Activated B cell treated with CpG ODN at 0.5 μM for 24 hours (primary cell): ENCODE measurements around the gene NIPBL. TPM values are rescaled to one million over a fixed set of nuclear protein-coding genes. Genes with fewer than 3 reads are reported as not detected.

ENCODE experiments used
- ATAC-seq: fragments of 200-7000 bp; cut with Tn5 transposase; one replicate; pipeline ENCODE4 v1.10.0; 2021; ENCODE audit warnings: low read depth, mild to moderate bottlenecking, moderate library complexity
- CTCF ChIA-PET: fragments of 350-600 bp; sonication (Branson Sonifier 250); formaldehyde crosslinking; loops from one replicate; lab custom pipeline; 2021; ENCODE audit warnings: antibody characterized with exemption; lab: Charles Lee
- POLR2A ChIA-PET: fragments of 350-600 bp; sonication (Branson Sonifier 250); formaldehyde crosslinking; loops from one replicate; lab custom pipeline; 2021; ENCODE audit warnings: antibody characterized with exemption; lab: Charles Lee
- DNase-seq: peaks from one replicate; pipeline ENCODE4 v3.0.0; 2022
- H3K27ac Mint-ChIP-seq: one replicate; pipeline ENCODE4 v1.8.0; 2020; ENCODE audit warnings: mixed read lengths
- H3K27me3 Mint-ChIP-seq: one replicate; pipeline ENCODE4 v1.8.0; 2021; ENCODE audit warnings: mixed read lengths
- H3K36me3 Mint-ChIP-seq: one replicate; pipeline ENCODE4 v1.8.0; 2021; ENCODE audit warnings: low read depth, mixed read lengths
- H3K4me1 Mint-ChIP-seq: one replicate; pipeline ENCODE4 v1.8.0; 2021; ENCODE audit warnings: mixed read lengths
- H3K4me3 Mint-ChIP-seq: one replicate; pipeline ENCODE4 v1.8.0; 2020; ENCODE audit warnings: mild to moderate bottlenecking, mixed read lengths
- H3K9me3 Mint-ChIP-seq: one replicate; pipeline ENCODE4 v1.8.0; 2020; ENCODE audit warnings: mixed read lengths
- CTCF ChIP-seq: fragments of 200-600 bp; IDR thresholded peaks from one replicate; pipeline ENCODE4 v1.8.0; 2022; ENCODE audit warnings: antibody characterized with exemption, mild to moderate bottlenecking
- intact Hi-C: fragments of 100-400 bp; cut with micrococcal nuclease; formaldehyde crosslinking; loops from one replicate; pipeline ENCODE4 v1.15.1; 2024
- total RNA-seq: library from RNA; stranded (reverse); gene quantifications from 2 replicates; pipeline ENCODE4 v1.2.3, GENCODE V29; 2022

NIPBL gene
- total RNA-seq, 1 donor from 2014 or later: 82.5 TPM

- TF ChIP-seq CTCF: no peak
- peak; percentile 69 for ATAC-seq
- peak overlapping the region; percentile 93 for H3K27ac Mint-ChIP-seq
- CTCF ChIA-PET: interaction anchor here (0.7 to 1.5 kb wide), 8 partner anchors 12 to 634 kb away, joined by 3 to 5 read pairs (median 3); partner anchors contain the start of gene NADK2
- H3K36me3 Mint-ChIP-seq: peaks cover 20% of the 10 kb centered on the region
- H3K4me3 Mint-ChIP-seq: peak overlapping the region; percentile 93
- intact Hi-C loops: loop anchor here (1.0 to 10.0 kb wide), 10 partner anchors 9 to 1949 kb away; partner anchors contain the start of genes DNAJC21, LMBRD2 and NUP155
- H3K27me3 Mint-ChIP-seq: no peaks in the 10 kb centered on the region
- POLR2A ChIA-PET: interaction anchor here (0.6 to 4.6 kb wide), 12 partner anchors 26 to 634 kb away, joined by 3 to 45 read pairs (median 4); partner anchors contain the start of genes NADK2 and NUP155
- H3K4me1 Mint-ChIP-seq: peaks cover 46% of the 10 kb centered on the region
- no peaks in the 10 kb centered on the region for H3K9me3 Mint-ChIP-seq
- DNase-seq: peak; percentile 75
Observed at GRCh38 chr5:36875790-36876298, 725 bp upstream of the NIPBL start.

GRCh38 chr5:36876965-36877666 lies 547 bp downstream of the NIPBL start:
- H3K9me3 Mint-ChIP-seq: no peaks in the 10 kb centered on the region
- ChIA-PET POLR2A (interaction anchor here (1.2 to 4.6 kb wide), 8 partner anchors 9 to 635 kb away, joined by 3 to 45 read pairs (median 6); partner anchors contain the start of genes NADK2 and NUP155), CTCF (interaction anchor here (1.1 kb wide), 1 partner anchor 70 kb away, joined by 3 read pairs; no protein-coding TSS in a partner anchor)
- no peaks in the 10 kb centered on the region for H3K27me3 Mint-ChIP-seq
- intact Hi-C loops: loop anchor here (1.0 to 10.0 kb wide), 11 partner anchors 8 to 1950 kb away; partner anchors contain the start of genes DNAJC21, LMBRD2 and NUP155
- H3K36me3 Mint-ChIP-seq: peaks cover 20% of the 10 kb centered on the region
- H3K4me1 Mint-ChIP-seq: peaks cover 52% of the 10 kb centered on the region
- peak overlapping the region; percentile 93 for H3K4me3 Mint-ChIP-seq
- H3K27ac Mint-ChIP-seq: peak overlapping the region; percentile 93
- no peak for TF ChIP-seq CTCF
- DNase-seq: peak; percentile 68
- ATAC-seq: peak; percentile 29

- intact Hi-C loops: loop anchor here (1.0 to 10.0 kb wide), 8 partner anchors 34 to 1951 kb away; partner anchors contain the start of genes DNAJC21, LMBRD2 and NUP155
- POLR2A ChIA-PET: interaction anchor here (0.7 to 4.6 kb wide), 7 partner anchors 8 to 636 kb away, joined by 4 to 45 read pairs (median 7); partner anchors contain the start of genes NADK2 and NUP155
- Mint-ChIP-seq H3K9me3 (no peaks in the 10 kb centered on the region), H3K27ac (peak overlapping the region; percentile 93), H3K4me1 (peaks cover 54% of the 10 kb centered on the region), H3K36me3 (peaks cover 15% of the 10 kb centered on the region), H3K27me3 (no peaks in the 10 kb centered on the region), H3K4me3 (peak overlapping the region; percentile 93)
- no peak for TF ChIP-seq CTCF
- no peak for ATAC-seq
- no peak for DNase-seq
- CTCF ChIA-PET: interaction anchor here (1.1 kb wide), 1 partner anchor 69 kb away, joined by 3 read pairs; no protein-coding TSS in a partner anchor
Observed at GRCh38 chr5:36877667-36878391, 1.3 kb downstream of the NIPBL start.

- Mint-ChIP-seq H3K4me3 (peak overlapping the region; percentile 93), H3K9me3 (no peaks in the 10 kb centered on the region), H3K36me3 (peaks cover 15% of the 10 kb centered on the region), H3K27me3 (no peaks in the 10 kb centered on the region), H3K27ac (peak overlapping the region; percentile 93), H3K4me1 (peaks cover 54% of the 10 kb centered on the region)
- ATAC-seq (no peak), DNase-seq (no peak)
- intact Hi-C loops: loop anchor here (5.0 to 10.0 kb wide), 4 partner anchors 34 to 1951 kb away; partner anchors contain the start of genes DNAJC21 and NUP155
- ChIA-PET CTCF (no interaction called here), POLR2A (interaction anchor here (0.7 to 4.6 kb wide), 3 partner anchors 50 to 495 kb away, joined by 3 to 45 read pairs (median 4); no protein-coding TSS in a partner anchor)
- TF ChIP-seq CTCF: no peak
Observed at GRCh38 chr5:36878392-36879082, 2.0 kb downstream of the NIPBL start.
